Measurements from ENCODE around the gene CFAP65. TPM values are rescaled to one million over a fixed set of nuclear protein-coding genes. Genes with fewer than 3 reads are reported as not detected.
A peak's percentile ranks its signal among the peaks of the same experiment; 100 is the strongest.

Gene CFAP65
- total and polyA plus RNA-seq, 2 of the 13 experiments (the other 11 are each of a cell fraction or from before 2014, with no cell fraction given): 0.05 TPM; not detected in 1

DNA sequence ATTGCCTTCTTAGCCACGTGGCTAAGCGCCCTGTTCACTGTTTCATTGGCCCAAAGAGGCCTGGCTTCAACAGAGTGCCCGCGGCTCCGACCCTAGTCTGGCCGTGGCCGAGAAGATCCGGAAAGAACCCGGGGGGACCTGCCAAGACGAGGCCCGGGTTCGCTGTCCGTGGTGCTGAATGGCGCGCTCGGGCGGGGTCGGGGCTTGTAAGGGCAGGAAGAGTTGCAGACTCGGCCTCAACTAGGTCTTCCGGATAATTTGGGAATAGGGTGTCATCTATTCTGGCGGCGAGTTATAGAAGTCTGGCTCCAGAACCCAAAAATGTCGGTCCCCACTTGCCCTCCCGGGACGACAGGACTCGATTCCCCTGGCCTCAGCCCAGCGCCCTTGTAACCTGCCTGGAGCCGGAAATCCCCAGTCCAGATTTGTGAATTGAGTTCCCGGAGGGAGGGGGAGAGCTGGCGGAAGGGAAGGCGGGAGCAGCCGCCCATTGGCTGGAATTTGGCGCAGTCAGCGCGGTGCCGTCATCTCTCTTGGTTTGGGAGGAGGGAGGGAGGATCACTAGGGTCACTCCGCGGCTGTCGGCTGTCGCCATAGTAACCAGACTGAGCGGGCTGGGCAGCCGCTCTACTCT lies 78.3 kb downstream of the CFAP65 start (continued):
- TF ChIP-seq, protein P1, sequence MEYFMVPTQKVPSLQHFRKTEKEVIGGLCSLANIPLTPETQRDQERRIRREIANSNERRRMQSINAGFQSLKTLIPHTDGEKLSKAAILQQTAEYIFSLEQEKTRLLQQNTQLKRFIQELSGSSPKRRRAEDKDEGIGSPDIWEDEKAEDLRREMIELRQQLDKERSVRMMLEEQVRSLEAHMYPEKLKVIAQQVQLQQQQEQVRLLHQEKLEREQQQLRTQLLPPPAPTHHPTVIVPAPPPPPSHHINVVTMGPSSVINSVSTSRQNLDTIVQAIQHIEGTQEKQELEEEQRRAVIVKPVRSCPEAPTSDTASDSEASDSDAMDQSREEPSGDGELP (IDR thresholded peaks at IDR 0.05; ENCODE audit: borderline replicate concordance, low read depth): no peak
- 0 out of 2 replicates have a peak, but pooled peaks have one; percentile 79 for TF ChIP-seq ZFP90 (CRISPR knock-in tag; IDR thresholded peaks at IDR 0.05; ENCODE audit: borderline replicate concordance)
- TF ChIP-seq ONECUT2 (CRISPR knock-in tag; IDR thresholded peaks at IDR 0.05): peak; percentile 58; the same call in 1 of the 2 replicates
- TF ChIP-seq TSC22D2 (CRISPR knock-in tag; IDR thresholded peaks at IDR 0.05; ENCODE audit: borderline replicate concordance): peak; percentile 98; the same call in 1 of the 2 replicates
- no peak; the same call in 1 of the 2 replicates for TF ChIP-seq ZNF691 (CRISPR knock-in tag; IDR thresholded peaks at IDR 0.05; ENCODE audit: borderline replicate concordance, low read depth)
- no peak for TF ChIP-seq JARID2 (CRISPR knock-in tag; IDR thresholded peaks at IDR 0.05; ENCODE audit: insufficient replicate concordance)
- TF ChIP-seq IKZF5 (CRISPR knock-in tag; IDR thresholded peaks at IDR 0.05): peak; percentile 85; the same call in 1 of the 2 replicates
- TF ChIP-seq TARDBP (CRISPR knock-in tag; IDR thresholded peaks at IDR 0.05): no peak
- peak; percentile 64; the same call in 1 of the 2 replicates for TF ChIP-seq NAIF1 (CRISPR knock-in tag; IDR thresholded peaks at IDR 0.05; ENCODE audit: borderline replicate concordance)
- TF ChIP-seq ATM (IDR thresholded peaks at IDR 0.05; ENCODE audit: borderline replicate concordance): no peak
- no peak for TF ChIP-seq SP5 (CRISPR knock-in tag; IDR thresholded peaks at IDR 0.05; ENCODE audit: borderline replicate concordance, low read depth)
- TF ChIP-seq ZNF44 (CRISPR knock-in tag; IDR thresholded peaks at IDR 0.05): peak; percentile 53; the same call in 1 of the 2 replicates
- TF ChIP-seq, protein P2, sequence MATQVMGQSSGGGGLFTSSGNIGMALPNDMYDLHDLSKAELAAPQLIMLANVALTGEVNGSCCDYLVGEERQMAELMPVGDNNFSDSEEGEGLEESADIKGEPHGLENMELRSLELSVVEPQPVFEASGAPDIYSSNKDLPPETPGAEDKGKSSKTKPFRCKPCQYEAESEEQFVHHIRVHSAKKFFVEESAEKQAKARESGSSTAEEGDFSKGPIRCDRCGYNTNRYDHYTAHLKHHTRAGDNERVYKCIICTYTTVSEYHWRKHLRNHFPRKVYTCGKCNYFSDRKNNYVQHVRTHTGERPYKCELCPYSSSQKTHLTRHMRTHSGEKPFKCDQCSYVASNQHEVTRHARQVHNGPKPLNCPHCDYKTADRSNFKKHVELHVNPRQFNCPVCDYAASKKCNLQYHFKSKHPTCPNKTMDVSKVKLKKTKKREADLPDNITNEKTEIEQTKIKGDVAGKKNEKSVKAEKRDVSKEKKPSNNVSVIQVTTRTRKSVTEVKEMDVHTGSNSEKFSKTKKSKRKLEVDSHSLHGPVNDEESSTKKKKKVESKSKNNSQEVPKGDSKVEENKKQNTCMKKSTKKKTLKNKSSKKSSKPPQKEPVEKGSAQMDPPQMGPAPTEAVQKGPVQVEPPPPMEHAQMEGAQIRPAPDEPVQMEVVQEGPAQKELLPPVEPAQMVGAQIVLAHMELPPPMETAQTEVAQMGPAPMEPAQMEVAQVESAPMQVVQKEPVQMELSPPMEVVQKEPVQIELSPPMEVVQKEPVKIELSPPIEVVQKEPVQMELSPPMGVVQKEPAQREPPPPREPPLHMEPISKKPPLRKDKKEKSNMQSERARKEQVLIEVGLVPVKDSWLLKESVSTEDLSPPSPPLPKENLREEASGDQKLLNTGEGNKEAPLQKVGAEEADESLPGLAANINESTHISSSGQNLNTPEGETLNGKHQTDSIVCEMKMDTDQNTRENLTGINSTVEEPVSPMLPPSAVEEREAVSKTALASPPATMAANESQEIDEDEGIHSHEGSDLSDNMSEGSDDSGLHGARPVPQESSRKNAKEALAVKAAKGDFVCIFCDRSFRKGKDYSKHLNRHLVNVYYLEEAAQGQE (IDR thresholded peaks at IDR 0.05; ENCODE audit: borderline replicate concordance in 1 of 2, low read depth in 1 of 2, low read length in 2 of 2): peak in 1 of 2 experiments; percentile 99
- TF ChIP-seq, protein P3, sequence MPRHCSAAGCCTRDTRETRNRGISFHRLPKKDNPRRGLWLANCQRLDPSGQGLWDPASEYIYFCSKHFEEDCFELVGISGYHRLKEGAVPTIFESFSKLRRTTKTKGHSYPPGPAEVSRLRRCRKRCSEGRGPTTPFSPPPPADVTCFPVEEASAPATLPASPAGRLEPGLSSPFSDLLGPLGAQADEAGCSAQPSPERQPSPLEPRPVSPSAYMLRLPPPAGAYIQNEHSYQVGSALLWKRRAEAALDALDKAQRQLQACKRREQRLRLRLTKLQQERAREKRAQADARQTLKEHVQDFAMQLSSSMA (CRISPR knock-in tag; IDR thresholded peaks at IDR 0.05): peak; percentile 81; the same call in 1 of the 2 replicates
- TF ChIP-seq SIX1 (CRISPR knock-in tag; IDR thresholded peaks at IDR 0.05; ENCODE audit: borderline replicate concordance): no peak
- TF ChIP-seq ZC3H13 (CRISPR knock-in tag; IDR thresholded peaks at IDR 0.05): peak; percentile 59; the same call in 1 of the 2 replicates
- no peak for TF ChIP-seq MIER3 (CRISPR knock-in tag; IDR thresholded peaks at IDR 0.05; ENCODE audit: borderline replicate concordance)
- TF ChIP-seq ZNF577 (CRISPR knock-in tag; IDR thresholded peaks at IDR 0.05; ENCODE audit: borderline replicate concordance, low read depth): no peak
- no peak for TF ChIP-seq SCMH1 (CRISPR knock-in tag; IDR thresholded peaks at IDR 0.05; ENCODE audit: borderline replicate concordance)
- no peak for TF ChIP-seq SRSF4 (IDR thresholded peaks at IDR 0.05; ENCODE audit: low read depth, low read length, poor library complexity, severe bottlenecking)

All from HepG2 (cell line).